ENCODE data around the gene FOLR1. TPM values are rescaled to one million over a fixed set of nuclear protein-coding genes. Genes with fewer than 3 reads are reported as not detected.
"Not testable (repeated sequence)": the region's sequence is repeated elsewhere in the genome, so short reads cannot be mapped to it uniquely, and the experiment has no call there.

FOLR1 gene
- total and polyA plus RNA-seq, 7 donors: 0.22 to 0.36 TPM; not detected in 5

- DNase-seq (no peak), ATAC-seq (no peak)
- Histone ChIP-seq H3K36me3 (ENCODE audit: insufficient read depth in 1 of 2, low read depth in 1 of 2) (no peaks in the 10 kb centered on the region), H3K4me3 (no peak overlapping the region), H3K27ac (no peak overlapping the region), H3K9me3 (no peaks in the 10 kb centered on the region), H3K4me1 (no peaks in the 10 kb centered on the region), H3K27me3 (ENCODE audit: insufficient read depth in 3 of 3, low read length in 2 of 3) (no peaks in the 10 kb centered on the region)
- TF ChIP-seq, protein P1, sequence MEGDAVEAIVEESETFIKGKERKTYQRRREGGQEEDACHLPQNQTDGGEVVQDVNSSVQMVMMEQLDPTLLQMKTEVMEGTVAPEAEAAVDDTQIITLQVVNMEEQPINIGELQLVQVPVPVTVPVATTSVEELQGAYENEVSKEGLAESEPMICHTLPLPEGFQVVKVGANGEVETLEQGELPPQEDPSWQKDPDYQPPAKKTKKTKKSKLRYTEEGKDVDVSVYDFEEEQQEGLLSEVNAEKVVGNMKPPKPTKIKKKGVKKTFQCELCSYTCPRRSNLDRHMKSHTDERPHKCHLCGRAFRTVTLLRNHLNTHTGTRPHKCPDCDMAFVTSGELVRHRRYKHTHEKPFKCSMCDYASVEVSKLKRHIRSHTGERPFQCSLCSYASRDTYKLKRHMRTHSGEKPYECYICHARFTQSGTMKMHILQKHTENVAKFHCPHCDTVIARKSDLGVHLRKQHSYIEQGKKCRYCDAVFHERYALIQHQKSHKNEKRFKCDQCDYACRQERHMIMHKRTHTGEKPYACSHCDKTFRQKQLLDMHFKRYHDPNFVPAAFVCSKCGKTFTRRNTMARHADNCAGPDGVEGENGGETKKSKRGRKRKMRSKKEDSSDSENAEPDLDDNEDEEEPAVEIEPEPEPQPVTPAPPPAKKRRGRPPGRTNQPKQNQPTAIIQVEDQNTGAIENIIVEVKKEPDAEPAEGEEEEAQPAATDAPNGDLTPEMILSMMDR (IDR thresholded peaks at IDR 0.05): no peak
- 83 to 87% (median 84%) methylated on average over 3 of the region's 3 CpGs for WGBS, 3 donors
- intact Hi-C loops (cut with DNase I): no loop called here
Measured at GRCh38 chr11:72154816-72155215, 37.1 kb upstream of the FOLR1 start.

DNA sequence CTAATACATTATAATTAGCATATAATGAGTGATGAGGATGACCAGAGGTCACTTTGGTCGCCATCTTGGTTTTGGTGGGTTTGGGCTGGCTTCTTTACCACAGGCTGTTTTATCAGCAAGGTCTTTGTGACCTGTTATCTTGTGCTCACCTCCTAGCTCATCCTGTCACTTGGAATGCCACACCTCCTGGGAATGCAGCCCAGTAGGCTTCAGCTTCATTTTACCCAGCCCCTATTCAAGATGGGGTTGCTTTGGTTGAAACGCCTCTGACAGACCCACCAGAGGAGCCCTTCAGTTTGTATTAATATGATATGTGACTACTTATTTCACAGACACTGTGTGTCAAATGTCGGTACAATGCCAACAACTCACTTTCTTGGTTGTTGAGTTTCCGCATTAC, 36.2 kb upstream of the FOLR1 start:
- no peaks in the 10 kb centered on the region for H3K36me3 ChIP-seq (ENCODE audit: insufficient read depth in 1 of 2, low read depth in 1 of 2)
- no peak overlapping the region for H3K4me3 ChIP-seq
- DNase-seq (no peak), ATAC-seq (no peak)
- no peaks in the 10 kb centered on the region for H3K9me3 ChIP-seq
- H3K27ac ChIP-seq: no peak overlapping the region
- TF ChIP-seq, protein P1 (IDR thresholded peaks at IDR 0.05): no peak
- intact Hi-C loops (cut with DNase I): no loop called here
- no peaks in the 10 kb centered on the region for H3K4me1 ChIP-seq
- H3K27me3 ChIP-seq (ENCODE audit: insufficient read depth in 3 of 3, low read length in 2 of 3): peaks cover 0 to 2% (median 0%) of the 10 kb centered on the region in 3 donors
- WGBS, 3 donors: 81 to 91% (median 90%) methylated on average over 4 of the region's 4 CpGs

DNA sequence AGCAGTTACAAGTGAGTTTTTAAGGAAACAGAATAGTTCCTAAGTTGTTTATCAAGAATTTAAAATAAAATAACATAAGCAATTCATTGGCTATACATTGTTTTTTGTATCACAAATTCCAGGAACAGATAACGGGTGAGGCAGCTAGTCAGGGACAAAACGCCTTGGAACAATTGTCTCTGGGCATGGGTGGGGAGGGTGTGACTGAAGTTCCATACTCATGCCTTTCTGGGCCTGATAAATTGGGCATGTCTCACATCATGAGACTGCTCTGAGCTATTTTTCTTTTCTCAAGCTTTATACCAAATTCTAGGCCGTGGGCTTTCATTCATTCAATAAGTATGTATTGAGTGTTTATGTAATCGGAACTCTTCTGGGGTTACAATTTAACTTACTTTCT, 34.8 kb upstream of the FOLR1 start:
- no peak overlapping the region for H3K4me3 ChIP-seq
- 80 to 91% (median 80%) methylated on average over 4 of the region's 4 CpGs for WGBS, 3 donors
- H3K9me3 ChIP-seq: no peaks in the 10 kb centered on the region
- peaks cover 0 to 2% (median 0%) of the 10 kb centered on the region in 3 donors for H3K27me3 ChIP-seq (ENCODE audit: insufficient read depth in 3 of 3, low read length in 2 of 3)
- no peak for DNase-seq
- intact Hi-C loops (cut with DNase I): no loop called here
- ATAC-seq: no peak
- no peaks in the 10 kb centered on the region for H3K4me1 ChIP-seq
- H3K27ac ChIP-seq: no peak overlapping the region
- H3K36me3 ChIP-seq (ENCODE audit: insufficient read depth in 1 of 2, low read depth in 1 of 2): no peaks in the 10 kb centered on the region
- TF ChIP-seq, protein P1 (IDR thresholded peaks at IDR 0.05): no peak

DNA sequence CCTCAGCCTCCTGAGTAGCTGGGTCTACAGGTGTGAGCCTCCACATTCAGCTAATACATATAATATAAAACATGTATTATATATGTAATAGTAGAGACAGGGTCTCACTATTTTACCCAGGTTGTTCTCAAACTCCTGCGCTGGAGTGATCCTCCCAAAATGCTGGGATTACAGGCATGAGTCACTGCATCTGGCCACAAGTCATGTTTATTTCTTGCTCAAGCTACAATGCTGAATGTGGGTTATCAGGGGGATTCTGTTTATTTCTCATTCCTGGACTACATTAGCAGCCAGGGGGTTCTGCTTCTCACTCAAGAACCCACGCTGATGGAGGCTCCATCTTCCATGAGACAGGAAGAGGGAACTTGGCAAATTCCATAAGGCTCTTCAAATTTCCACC, 31.6 kb upstream of the FOLR1 start:
- H3K4me3 ChIP-seq: no peak overlapping the region
- WGBS, 3 donors: 70 to 84% (median 75%) methylated on average over 2 of the region's 2 CpGs
- TF ChIP-seq, protein P1 (IDR thresholded peaks at IDR 0.05): no peak
- H3K27ac ChIP-seq: no peak overlapping the region
- no peak for DNase-seq
- ATAC-seq: no peak
- no peaks in the 10 kb centered on the region for H3K36me3 ChIP-seq (ENCODE audit: insufficient read depth in 1 of 2, low read depth in 1 of 2)
- intact Hi-C loops (cut with DNase I): no loop called here
- H3K9me3 ChIP-seq: no peaks in the 10 kb centered on the region
- no peaks in the 10 kb centered on the region for H3K4me1 ChIP-seq
- H3K27me3 ChIP-seq (ENCODE audit: insufficient read depth in 3 of 3, low read length in 2 of 3): peaks cover 0 to 2% (median 0%) of the 10 kb centered on the region in 3 donors

DNA sequence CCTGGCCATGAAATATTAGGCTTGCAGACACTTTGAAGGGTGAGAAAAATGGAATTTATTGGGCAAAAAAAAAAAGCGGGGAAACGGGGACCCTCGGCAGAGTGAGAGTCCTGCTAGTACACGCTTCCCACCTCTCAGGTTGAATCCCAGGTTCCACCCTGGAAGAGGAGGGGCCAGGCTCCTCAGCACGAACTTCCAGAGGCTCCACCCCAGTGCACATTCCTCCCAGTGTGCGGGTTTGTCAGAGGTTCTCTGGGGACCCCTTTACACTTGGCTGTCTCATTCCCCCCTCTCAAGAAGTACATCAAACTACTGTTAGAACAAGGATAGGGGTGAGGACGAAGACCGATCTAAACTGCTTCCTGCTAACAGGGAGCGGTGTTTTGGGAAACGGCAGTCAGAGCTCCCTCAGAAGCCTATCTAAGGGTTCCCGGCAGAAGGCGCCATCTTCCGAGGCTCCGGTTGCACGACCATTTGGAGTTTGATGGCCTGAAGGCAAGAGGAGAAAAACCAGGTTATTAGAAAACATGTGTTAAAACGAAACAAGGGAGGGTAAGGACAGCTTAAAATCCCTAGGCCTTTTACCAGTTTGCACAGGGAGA, 28.9 kb upstream of the FOLR1 start:
- WGBS, 3 donors: 70 to 73% (median 71%) methylated on average over 16 of the region's 16 CpGs
- intact Hi-C loops (cut with DNase I): no loop called here
- DNase-seq (no peak), ATAC-seq (no peak)
- Histone ChIP-seq H3K36me3 (ENCODE audit: insufficient read depth in 1 of 2, low read depth in 1 of 2) (no peaks in the 10 kb centered on the region), H3K27me3 (ENCODE audit: insufficient read depth in 3 of 3, low read length in 2 of 3) (peaks cover 0 to 2% (median 0%) of the 10 kb centered on the region in 3 donors), H3K27ac (no peak overlapping the region), H3K4me3 (no peak overlapping the region), H3K4me1 (no peaks in the 10 kb centered on the region), H3K9me3 (no peaks in the 10 kb centered on the region)
- TF ChIP-seq, protein P1 (IDR thresholded peaks at IDR 0.05): no peak

DNA sequence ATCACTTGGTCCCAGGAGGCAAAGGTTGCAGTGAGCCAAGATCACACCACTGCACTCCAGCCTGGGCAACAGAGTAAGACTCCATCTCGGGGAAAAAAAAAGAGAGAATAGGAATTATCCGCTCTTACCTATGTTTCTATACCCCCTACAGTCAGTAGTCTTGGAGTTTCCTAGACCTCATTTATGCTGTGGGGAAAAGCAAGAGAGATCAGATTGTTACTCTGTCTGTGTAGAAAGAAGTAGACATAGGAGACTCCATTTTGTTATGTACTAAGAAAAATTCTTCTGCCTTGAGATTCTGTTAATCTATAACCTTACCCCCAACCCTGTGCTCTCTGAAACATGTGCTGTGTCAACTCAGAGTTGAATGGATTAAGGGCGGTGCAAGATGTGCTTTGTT, 27.8 kb upstream of the FOLR1 start:
- H3K27me3 ChIP-seq (ENCODE audit: insufficient read depth in 3 of 3, low read length in 2 of 3); intact Hi-C loops (cut with DNase I); DNase-seq; H3K4me1 ChIP-seq; H3K27ac ChIP-seq; ATAC-seq; H3K36me3 ChIP-seq (ENCODE audit: insufficient read depth in 1 of 2, low read depth in 1 of 2); H3K4me3 ChIP-seq; H3K9me3 ChIP-seq: not testable (repeated sequence)
- WGBS, 3 donors: 75 to 98% (median 88%) methylated on average over 2 of the region's 3 CpGs

GRCh38 chr11:72169046-72169555, 22.8 kb upstream of the FOLR1 start:
- H3K4me1 ChIP-seq; ATAC-seq; intact Hi-C loops (cut with DNase I); H3K4me3 ChIP-seq; H3K27ac ChIP-seq; H3K27me3 ChIP-seq (ENCODE audit: insufficient read depth in 3 of 3, low read length in 2 of 3); H3K36me3 ChIP-seq (ENCODE audit: insufficient read depth in 1 of 2, low read depth in 1 of 2); H3K9me3 ChIP-seq; DNase-seq: not testable (repeated sequence)
- WGBS, 3 donors: 94 to 96% (median 96%) methylated on average over 5 of the region's 5 CpGs
